NCI-H1436 treated with DMSO at 0.1 percent for 48 hours (cell line): ENCODE results near the gene ABCC6.
"Not testable (repeated sequence)": the region's sequence is repeated elsewhere in the genome, so short reads cannot be mapped to it uniquely, and the experiment has no call there.

ENCODE experiments used
- DNase-seq: peaks from one replicate; lab custom pipeline; 2025; lab: John Stamatoyannopoulos, UW

The ABCC6 gene

GRCh38 chr16:16112450-16113053, 110.7 kb downstream of the ABCC6 start:
- DNase-seq: no peak

DNA sequence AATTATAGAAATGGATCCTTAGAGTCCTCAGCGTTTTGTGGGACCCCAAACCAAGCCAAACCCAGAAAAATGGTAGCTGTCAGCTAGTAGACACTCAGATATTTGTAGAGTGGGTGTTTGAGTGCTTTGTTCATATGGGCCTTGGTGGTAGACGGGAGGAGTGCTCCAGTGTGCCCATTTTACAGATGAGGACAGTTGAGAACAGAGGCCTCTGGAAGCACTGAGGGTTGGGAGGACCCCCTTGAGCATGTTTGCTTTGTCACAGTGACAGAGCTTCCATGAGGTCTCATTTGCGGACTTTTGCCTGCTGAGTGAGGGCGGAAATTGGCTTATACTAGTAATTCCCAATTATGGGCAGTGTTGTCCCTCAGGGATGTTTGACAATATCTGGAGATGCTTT, 111.7 kb downstream of the ABCC6 start:
- no peak for DNase-seq

GRCh38 chr16:16110111-16110490, 113.2 kb downstream of the ABCC6 start:
- DNase-seq: no peak

- no peak for DNase-seq
Measured at GRCh38 chr16:16109453-16110110, 113.7 kb downstream of the ABCC6 start.

GRCh38 chr16:16108759-16109158, 114.5 kb downstream of the ABCC6 start:
- no peak for DNase-seq

- DNase-seq: no peak
Measured at GRCh38 chr16:16107839-16108238, 115.5 kb downstream of the ABCC6 start.

GRCh38 chr16:16106466-16106865, 116.8 kb downstream of the ABCC6 start:
- DNase-seq: no peak

- DNase-seq: no peak
Measured at GRCh38 chr16:16105646-16106045, 117.6 kb downstream of the ABCC6 start.

- not testable (repeated sequence) for DNase-seq
Measured at GRCh38 chr16:16104804-16105141, 118.5 kb downstream of the ABCC6 start.

GRCh38 chr16:16104132-16104803, 119.0 kb downstream of the ABCC6 start:
- DNase-seq: not testable (repeated sequence)

DNA sequence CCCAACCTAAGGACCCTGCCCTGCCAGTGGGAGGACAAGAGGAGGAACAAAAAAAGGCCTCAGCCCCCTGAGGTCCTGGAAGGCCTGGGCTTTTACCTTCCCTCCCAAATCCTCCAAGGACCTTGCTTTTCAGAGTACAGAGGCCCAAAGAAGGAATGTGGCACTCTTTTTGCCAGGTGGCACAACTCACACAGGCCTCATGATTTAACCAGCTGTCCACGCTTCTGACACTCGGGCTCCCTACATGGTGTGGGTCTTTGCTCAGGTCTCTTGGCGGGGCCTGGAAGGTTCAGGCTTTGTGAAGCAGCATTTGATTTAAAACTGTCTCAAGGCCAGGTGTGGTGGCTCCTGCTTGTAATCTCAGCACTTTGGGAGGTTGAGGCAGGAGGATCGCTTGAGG, 120.6 kb downstream of the ABCC6 start:
- DNase-seq: no peak

- no peak for DNase-seq
Measured at GRCh38 chr16:16101585-16101984, 121.7 kb downstream of the ABCC6 start.

- no peak for DNase-seq
Measured at GRCh38 chr16:16100631-16101030, 122.7 kb downstream of the ABCC6 start.

DNA sequence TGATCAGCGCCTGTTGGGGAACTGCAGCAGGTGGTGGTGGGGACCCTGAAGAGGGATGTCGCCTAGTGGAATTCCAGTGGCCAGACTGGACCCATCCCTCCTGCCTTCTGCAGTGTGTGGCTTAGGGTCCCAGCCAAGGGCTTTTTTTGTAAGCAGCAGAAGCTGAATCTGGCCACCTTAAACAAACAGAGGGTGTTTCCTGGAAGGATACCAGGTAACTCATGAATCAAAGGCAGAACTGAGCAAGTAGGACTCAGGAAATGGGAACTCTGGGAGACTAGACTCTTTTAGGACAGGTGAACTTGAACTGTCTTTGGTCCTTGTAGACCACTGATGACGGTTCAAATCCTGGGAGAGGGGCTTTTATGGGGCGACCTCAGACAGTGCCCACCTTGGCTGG, 124.0 kb downstream of the ABCC6 start:
- no peak for DNase-seq
